OCI-LY7 (cell line): ENCODE data around the gene RAB30.

Source experiments
- EZH2phosphoT487 ChIP-seq: fragments of 200-600 bp; sonication (generic); IDR thresholded peaks from 2 replicates; pipeline ENCODE4 v1.6.1; 2018; ENCODE audit warnings: low read depth, borderline replicate concordance, mild to moderate bottlenecking, mixed run types, antibody characterized with exemption, low read length, moderate library complexity, mixed read lengths
- TF ChIP-seq, protein P1 (sequence below): fragments of 200-600 bp; sonication (generic); conservative IDR thresholded peaks from 2 replicates; pipeline ENCODE4 v1.5.1; 2014; ENCODE audit warnings: mild to moderate bottlenecking, antibody characterized with exemption, low read length, moderate library complexity, mixed read lengths

DNA sequence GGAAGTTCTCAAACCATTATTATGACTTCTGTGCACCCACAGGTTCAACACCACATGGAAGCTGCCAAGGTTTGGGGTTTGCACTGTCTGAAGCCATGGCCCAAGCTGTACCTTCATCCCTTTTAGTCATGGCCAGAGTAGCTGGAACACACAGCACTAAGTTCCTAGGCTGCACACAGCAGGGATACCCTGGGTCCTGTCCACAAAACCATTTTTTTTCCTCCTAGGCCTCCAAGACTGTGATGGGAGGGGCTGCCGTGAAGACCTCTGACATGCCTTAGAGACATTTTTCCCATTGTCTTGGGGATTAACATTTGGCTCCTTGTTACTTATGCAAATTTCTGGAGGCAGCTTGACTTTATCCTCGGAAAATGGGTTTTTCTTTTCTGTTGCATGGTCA is 127.5 kb downstream of the RAB30 start:
- TF ChIP-seq, protein P1, sequence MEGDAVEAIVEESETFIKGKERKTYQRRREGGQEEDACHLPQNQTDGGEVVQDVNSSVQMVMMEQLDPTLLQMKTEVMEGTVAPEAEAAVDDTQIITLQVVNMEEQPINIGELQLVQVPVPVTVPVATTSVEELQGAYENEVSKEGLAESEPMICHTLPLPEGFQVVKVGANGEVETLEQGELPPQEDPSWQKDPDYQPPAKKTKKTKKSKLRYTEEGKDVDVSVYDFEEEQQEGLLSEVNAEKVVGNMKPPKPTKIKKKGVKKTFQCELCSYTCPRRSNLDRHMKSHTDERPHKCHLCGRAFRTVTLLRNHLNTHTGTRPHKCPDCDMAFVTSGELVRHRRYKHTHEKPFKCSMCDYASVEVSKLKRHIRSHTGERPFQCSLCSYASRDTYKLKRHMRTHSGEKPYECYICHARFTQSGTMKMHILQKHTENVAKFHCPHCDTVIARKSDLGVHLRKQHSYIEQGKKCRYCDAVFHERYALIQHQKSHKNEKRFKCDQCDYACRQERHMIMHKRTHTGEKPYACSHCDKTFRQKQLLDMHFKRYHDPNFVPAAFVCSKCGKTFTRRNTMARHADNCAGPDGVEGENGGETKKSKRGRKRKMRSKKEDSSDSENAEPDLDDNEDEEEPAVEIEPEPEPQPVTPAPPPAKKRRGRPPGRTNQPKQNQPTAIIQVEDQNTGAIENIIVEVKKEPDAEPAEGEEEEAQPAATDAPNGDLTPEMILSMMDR = no peak
- no peak for TF ChIP-seq EZH2phosphoT487
